K562 (cell line): ENCODE data around the gene SCARF1.

ENCODE experiments used
- CEBPG ChIP-seq, 3 experiments: fragments of 200-800 bp in 1 of 3; sonication (Bioruptor generic) in 1 of 3; sonication (generic) in 1 of 3; formaldehyde crosslinking in 1 of 3; IDR thresholded peaks in 2 of 3; conservative IDR thresholded peaks in 1 of 3; 2 replicates each; pipeline versions ENCODE4 v1.6.1 to v1.8.0; 2016 to 2022; ENCODE audit warnings: missing compliant biosample characterization in 2 of 3, missing genetic modification characterization in 2 of 3, mild to moderate bottlenecking in 1 of 3, missing genetic modification reagents in 1 of 3
- CHD2 ChIP-seq: IDR thresholded peaks from 2 replicates; pipeline ENCODE4 v1.6.1; 2011; ENCODE audit warnings: low read depth, low read length
- CTCF ChIP-seq, 3 experiments: IDR thresholded peaks in 2 of 3; conservative IDR thresholded peaks in 1 of 3; 2 replicates each; pipeline ENCODE4 v1.5.1; 2011 to 2012; ENCODE audit warnings: low read length in 3 of 3, mild to moderate bottlenecking in 3 of 3, control low read depth in 2 of 3, improper control_type of control experiment in 1 of 3, inconsistent platforms in 1 of 3, low read depth in 1 of 3, mixed read lengths in 1 of 3, moderate library complexity in 1 of 3; ENCODE audit not compliant: insufficient read depth in 2 of 3
- EP300 ChIP-seq: IDR thresholded peaks from 2 replicates; pipeline ENCODE4 v1.6.1; 2012; ENCODE audit warnings: low read length, improper control_type of control experiment
- FOXK2 ChIP-seq, 2 experiments: fragments of 450-650 bp; IDR thresholded peaks in 1 of 2; conservative IDR thresholded peaks in 1 of 2; 2 replicates each; pipeline ENCODE4 v1.6.1; 2016; ENCODE audit warnings: low read depth in 2 of 2, mild to moderate bottlenecking in 1 of 2
- MYNN ChIP-seq, 2 experiments: sonication (generic); formaldehyde crosslinking in 1 of 2; IDR thresholded peaks; 2 replicates each; pipeline versions ENCODE4 v1.5.0 to v1.6.1; 2016 to 2020; ENCODE audit warnings: antibody characterized with exemption in 1 of 2, missing genetic modification reagents in 1 of 2
- RFX1 ChIP-seq: fragments of 450-650 bp; IDR thresholded peaks from 2 replicates; pipeline ENCODE4 v1.6.1; 2016; ENCODE audit warnings: mild to moderate bottlenecking, moderate library complexity
- TF ChIP-seq, protein P1 (sequence below): fragments of 250-450 bp; sonication (Bioruptor Pico); IDR thresholded peaks from 2 replicates; pipeline ENCODE4 v1.8.0; 2021; ENCODE audit warnings: moderate library complexity, mild to moderate bottlenecking, inconsistent platforms
- TF ChIP-seq, protein P2 (sequence below): sonication (generic); formaldehyde crosslinking; IDR thresholded peaks from 2 replicates; pipeline ENCODE4 v1.8.0; 2022; ENCODE audit warnings: missing genetic modification reagents, mild to moderate bottlenecking, borderline replicate concordance
- TF ChIP-seq, protein P3 (sequence below): fragments of 450-650 bp; IDR thresholded peaks from 2 replicates; pipeline ENCODE4 v1.6.1; 2016; ENCODE audit warnings: antibody characterized with exemption

- TF ChIP-seq CEBPG (CRISPR knock-in tag; IDR thresholded peaks at IDR 0.05), result no peak
- TF ChIP-seq CEBPG (tag; conservative IDR thresholded peaks at IDR 0.05 in 1 of 2, IDR thresholded peaks at IDR 0.05 in 1 of 2), result no peak
- no peak for TF ChIP-seq CTCF (IDR thresholded peaks at IDR 0.05 in 2 of 3, conservative IDR thresholded peaks at IDR 0.05 in 1 of 3; ENCODE audit: insufficient read depth in 2 of 3, low read depth in 1 of 3, low read length in 3 of 3)
- TF ChIP-seq, protein P1, sequence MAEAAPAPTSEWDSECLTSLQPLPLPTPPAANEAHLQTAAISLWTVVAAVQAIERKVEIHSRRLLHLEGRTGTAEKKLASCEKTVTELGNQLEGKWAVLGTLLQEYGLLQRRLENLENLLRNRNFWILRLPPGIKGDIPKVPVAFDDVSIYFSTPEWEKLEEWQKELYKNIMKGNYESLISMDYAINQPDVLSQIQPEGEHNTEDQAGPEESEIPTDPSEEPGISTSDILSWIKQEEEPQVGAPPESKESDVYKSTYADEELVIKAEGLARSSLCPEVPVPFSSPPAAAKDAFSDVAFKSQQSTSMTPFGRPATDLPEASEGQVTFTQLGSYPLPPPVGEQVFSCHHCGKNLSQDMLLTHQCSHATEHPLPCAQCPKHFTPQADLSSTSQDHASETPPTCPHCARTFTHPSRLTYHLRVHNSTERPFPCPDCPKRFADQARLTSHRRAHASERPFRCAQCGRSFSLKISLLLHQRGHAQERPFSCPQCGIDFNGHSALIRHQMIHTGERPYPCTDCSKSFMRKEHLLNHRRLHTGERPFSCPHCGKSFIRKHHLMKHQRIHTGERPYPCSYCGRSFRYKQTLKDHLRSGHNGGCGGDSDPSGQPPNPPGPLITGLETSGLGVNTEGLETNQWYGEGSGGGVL, result no peak
- TF ChIP-seq FOXK2 (conservative IDR thresholded peaks at IDR 0.05 in 1 of 2, IDR thresholded peaks at IDR 0.05 in 1 of 2; ENCODE audit: low read depth in 2 of 2), result no peak
- TF ChIP-seq, protein P2, sequence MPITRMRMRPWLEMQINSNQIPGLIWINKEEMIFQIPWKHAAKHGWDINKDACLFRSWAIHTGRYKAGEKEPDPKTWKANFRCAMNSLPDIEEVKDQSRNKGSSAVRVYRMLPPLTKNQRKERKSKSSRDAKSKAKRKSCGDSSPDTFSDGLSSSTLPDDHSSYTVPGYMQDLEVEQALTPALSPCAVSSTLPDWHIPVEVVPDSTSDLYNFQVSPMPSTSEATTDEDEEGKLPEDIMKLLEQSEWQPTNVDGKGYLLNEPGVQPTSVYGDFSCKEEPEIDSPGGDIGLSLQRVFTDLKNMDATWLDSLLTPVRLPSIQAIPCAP (CRISPR knock-in tag), result no peak
- TF ChIP-seq MYNN (IDR thresholded peaks at IDR 0.05), result no peak
- TF ChIP-seq MYNN (CRISPR knock-in tag; IDR thresholded peaks at IDR 0.05), result no peak
- TF ChIP-seq CHD2, result no peak
- TF ChIP-seq, protein P3, sequence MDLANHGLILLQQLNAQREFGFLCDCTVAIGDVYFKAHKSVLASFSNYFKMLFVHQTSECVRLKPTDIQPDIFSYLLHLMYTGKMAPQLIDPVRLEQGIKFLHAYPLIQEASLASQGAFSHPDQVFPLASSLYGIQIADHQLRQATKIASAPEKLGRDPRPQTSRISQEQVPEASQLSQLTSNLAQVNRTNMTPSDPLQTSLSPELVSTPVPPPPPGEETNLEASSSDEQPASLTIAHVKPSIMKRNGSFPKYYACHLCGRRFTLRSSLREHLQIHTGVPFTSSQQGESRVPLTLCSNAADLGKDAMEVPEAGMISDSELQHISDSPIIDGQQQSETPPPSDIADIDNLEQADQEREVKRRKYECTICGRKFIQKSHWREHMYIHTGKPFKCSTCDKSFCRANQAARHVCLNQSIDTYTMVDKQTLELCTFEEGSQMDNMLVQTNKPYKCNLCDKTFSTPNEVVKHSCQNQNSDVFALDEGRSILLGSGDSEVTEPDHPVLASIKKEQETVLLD, result no peak
- TF ChIP-seq EP300, result no peak
- no peak for TF ChIP-seq RFX1
Observed at GRCh38 chr17:1593630-1593931, 52.0 kb downstream of the SCARF1 start.
